Measurements from ENCODE around the gene ABCE1.

The ABCE1 gene

GRCh38 chr4:145071560-145071959 lies 26.6 kb upstream of the ABCE1 start:
- no peak overlapping the region for H3K27ac ChIP-seq (ENCODE audit: insufficient read depth, low read depth, low read length, poor library complexity, severe bottlenecking)
- no peak overlapping the region for H3K4me3 ChIP-seq (ENCODE audit: insufficient read depth, low read depth, low read length)
- WGBS, 2 experiments: 90 to 97% methylated on average over 1 to 2 of the region's 2 CpGs
- H3K4me1 ChIP-seq (ENCODE audit: control insufficient read depth, insufficient read depth, low read length): no peaks in the 10 kb centered on the region
- H3K36me3 ChIP-seq (ENCODE audit: control insufficient read depth, insufficient read depth, low read length): no peaks in the 10 kb centered on the region
- H3K9me3 ChIP-seq (ENCODE audit: control insufficient read depth, low read length): no peaks in the 10 kb centered on the region
- H3K27me3 ChIP-seq (ENCODE audit: control insufficient read depth, insufficient read depth, low read length, poor library complexity, severe bottlenecking): no peaks in the 10 kb centered on the region

DNA sequence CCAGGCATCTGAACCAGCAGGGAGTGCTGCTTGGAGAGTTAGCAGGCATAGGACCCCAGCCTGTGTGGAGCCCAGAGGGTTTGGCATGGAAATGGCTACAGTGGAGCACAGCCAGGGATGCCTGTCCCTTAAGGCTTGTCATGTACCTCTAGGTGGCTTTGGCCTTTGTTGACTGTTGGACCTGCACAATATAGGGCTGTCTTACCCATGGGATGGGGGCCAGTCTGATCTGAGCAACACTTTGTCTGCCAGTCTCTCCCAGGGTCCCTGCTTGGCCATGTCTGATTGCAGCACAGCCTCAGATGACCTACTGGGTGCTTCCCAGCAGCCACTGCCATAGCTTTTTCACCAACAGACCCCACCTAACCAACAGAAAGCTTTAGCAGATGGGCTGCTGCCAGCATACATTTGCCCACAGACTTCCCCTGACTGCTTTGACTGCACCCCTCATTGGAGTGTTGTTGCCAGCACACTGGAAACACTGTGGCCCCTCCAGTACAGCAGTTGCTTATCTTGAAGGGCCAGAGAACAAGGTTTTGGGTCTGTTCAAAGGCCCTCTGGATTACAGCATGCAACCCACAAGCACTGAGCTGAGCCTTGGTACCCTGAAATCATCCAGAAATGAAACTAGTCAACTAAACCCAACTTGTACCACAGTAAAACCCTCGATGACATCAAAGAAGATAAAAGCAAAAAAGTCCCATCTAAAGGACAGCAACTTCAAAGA lies 22.2 kb upstream of the ABCE1 start:
- Histone ChIP-seq H3K4me3 (ENCODE audit: insufficient read depth, low read depth, low read length) (no peak overlapping the region), H3K27me3 (ENCODE audit: control insufficient read depth, insufficient read depth, low read length, poor library complexity, severe bottlenecking) (no peaks in the 10 kb centered on the region), H3K36me3 (ENCODE audit: control insufficient read depth, insufficient read depth, low read length) (peaks cover 9% of the 10 kb centered on the region), H3K27ac (ENCODE audit: insufficient read depth, low read depth, low read length, poor library complexity, severe bottlenecking) (no peak overlapping the region), H3K4me1 (ENCODE audit: control insufficient read depth, insufficient read depth, low read length) (no peaks in the 10 kb centered on the region), H3K9me3 (ENCODE audit: control insufficient read depth, low read length) (no peaks in the 10 kb centered on the region)
- 93 to 95% methylated on average over 1 of the region's 1 CpG for WGBS, 2 experiments

DNA sequence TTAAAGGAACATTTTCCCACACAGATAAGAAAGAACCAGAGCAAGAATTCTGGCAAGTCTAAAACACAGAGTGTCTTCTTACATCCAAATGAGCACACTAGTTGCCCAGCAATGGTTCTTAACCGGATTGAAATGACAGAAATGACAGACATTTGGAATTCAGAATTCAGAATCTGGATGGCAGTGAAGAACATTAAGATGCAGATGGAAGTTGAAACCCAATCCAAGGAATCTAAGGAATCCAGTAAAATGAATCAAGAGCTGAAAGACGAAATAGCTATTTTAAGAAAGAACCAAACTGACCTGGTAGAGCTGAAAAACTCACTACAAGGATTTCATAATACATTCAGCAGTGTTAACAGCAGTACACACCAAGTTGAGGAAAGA lies 21.6 kb upstream of the ABCE1 start:
- WGBS, 2 experiments: 89 to 95% methylated on average over 2 of the region's 2 CpGs
- Histone ChIP-seq H3K27me3 (ENCODE audit: control insufficient read depth, insufficient read depth, low read length, poor library complexity, severe bottlenecking) (no peaks in the 10 kb centered on the region), H3K4me3 (ENCODE audit: insufficient read depth, low read depth, low read length) (no peak overlapping the region), H3K36me3 (ENCODE audit: control insufficient read depth, insufficient read depth, low read length) (peaks cover 9% of the 10 kb centered on the region), H3K27ac (ENCODE audit: insufficient read depth, low read depth, low read length, poor library complexity, severe bottlenecking) (no peak overlapping the region), H3K4me1 (ENCODE audit: control insufficient read depth, insufficient read depth, low read length) (no peaks in the 10 kb centered on the region), H3K9me3 (ENCODE audit: control insufficient read depth, low read length) (no peaks in the 10 kb centered on the region)

DNA sequence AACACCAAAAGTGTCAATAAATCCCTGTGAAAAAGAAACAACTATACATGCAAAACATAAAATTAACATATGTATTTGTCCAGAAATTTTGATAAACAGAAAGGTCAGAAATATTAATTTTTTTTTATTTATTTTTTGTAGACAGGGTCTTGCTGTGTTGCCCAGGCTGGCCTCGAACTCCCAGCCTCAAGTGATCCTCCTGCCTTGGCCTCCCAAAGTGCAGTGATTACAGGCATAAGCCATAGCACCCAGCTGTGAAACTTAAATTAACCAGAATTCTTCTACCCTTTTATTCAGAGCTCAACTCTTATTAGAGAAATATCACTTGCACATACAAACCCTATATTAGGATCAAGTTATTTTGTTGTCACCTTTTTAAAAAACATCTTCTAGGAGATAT lies 16.4 kb upstream of the ABCE1 start:
- Histone ChIP-seq H3K4me1 (ENCODE audit: control insufficient read depth, insufficient read depth, low read length) (no peaks in the 10 kb centered on the region), H3K4me3 (ENCODE audit: insufficient read depth, low read depth, low read length) (no peak overlapping the region), H3K36me3 (ENCODE audit: control insufficient read depth, insufficient read depth, low read length) (peaks cover 13% of the 10 kb centered on the region), H3K27me3 (ENCODE audit: control insufficient read depth, insufficient read depth, low read length, poor library complexity, severe bottlenecking) (no peaks in the 10 kb centered on the region), H3K27ac (ENCODE audit: insufficient read depth, low read depth, low read length, poor library complexity, severe bottlenecking) (no peak overlapping the region), H3K9me3 (ENCODE audit: control insufficient read depth, low read length) (no peaks in the 10 kb centered on the region)
- 94 to 100% methylated on average over 1 of the region's 1 CpG for WGBS, 2 experiments

DNA sequence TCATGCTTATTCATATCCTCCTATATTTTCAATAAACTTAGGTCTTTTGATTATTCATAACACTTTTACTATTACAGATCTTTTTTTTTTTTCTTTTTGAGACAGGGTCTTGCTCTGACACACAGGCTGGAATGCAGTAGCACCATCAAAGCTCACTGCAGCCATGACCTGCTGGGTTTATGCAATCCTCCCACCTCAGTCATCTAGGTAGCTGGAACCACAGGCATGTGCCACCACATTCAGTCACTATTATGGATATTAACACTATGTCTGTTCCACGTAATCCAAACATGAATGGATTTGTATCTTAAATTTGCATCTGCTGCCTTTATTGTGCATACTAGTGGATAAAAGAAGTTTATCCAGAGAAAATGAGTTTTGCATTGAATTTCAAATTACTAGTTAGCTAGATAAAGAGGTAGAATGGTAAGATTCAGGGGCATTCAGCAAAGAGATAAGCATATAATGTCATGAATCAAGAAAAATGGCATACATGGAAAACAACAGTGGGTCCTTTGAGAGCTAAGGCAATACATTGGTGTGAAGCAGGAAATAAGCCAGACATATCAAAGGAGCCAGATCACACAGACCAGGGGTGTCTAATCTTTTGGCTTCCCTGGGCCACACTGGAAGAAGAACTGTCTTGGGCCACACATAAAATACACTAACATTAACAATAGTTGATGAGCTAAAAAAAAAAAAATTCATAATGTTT lies 14.1 kb upstream of the ABCE1 start:
- H3K4me3 ChIP-seq (ENCODE audit: insufficient read depth, low read depth, low read length): no peak overlapping the region
- no peak overlapping the region for H3K27ac ChIP-seq (ENCODE audit: insufficient read depth, low read depth, low read length, poor library complexity, severe bottlenecking)
- peaks cover 13% of the 10 kb centered on the region for H3K36me3 ChIP-seq (ENCODE audit: control insufficient read depth, insufficient read depth, low read length)
- WGBS, 2 experiments: 80 to 100% methylated on average over 1 of the region's 1 CpG
- H3K27me3 ChIP-seq (ENCODE audit: control insufficient read depth, insufficient read depth, low read length, poor library complexity, severe bottlenecking): no peaks in the 10 kb centered on the region
- H3K4me1 ChIP-seq (ENCODE audit: control insufficient read depth, insufficient read depth, low read length): no peaks in the 10 kb centered on the region
- H3K9me3 ChIP-seq (ENCODE audit: control insufficient read depth, low read length): no peaks in the 10 kb centered on the region

GRCh38 chr4:145090380-145090779 lies 7.7 kb upstream of the ABCE1 start:
- WGBS, 2 experiments: 93 to 100% methylated on average over 1 of the region's 1 CpG
- no peaks in the 10 kb centered on the region for H3K4me1 ChIP-seq (ENCODE audit: control insufficient read depth, insufficient read depth, low read length)
- no peaks in the 10 kb centered on the region for H3K9me3 ChIP-seq (ENCODE audit: control insufficient read depth, low read length)
- H3K4me3 ChIP-seq (ENCODE audit: insufficient read depth, low read depth, low read length): no peak overlapping the region
- no peak overlapping the region for H3K27ac ChIP-seq (ENCODE audit: insufficient read depth, low read depth, low read length, poor library complexity, severe bottlenecking)
- peaks cover 32% of the 10 kb centered on the region for H3K36me3 ChIP-seq (ENCODE audit: control insufficient read depth, insufficient read depth, low read length)
- H3K27me3 ChIP-seq (ENCODE audit: control insufficient read depth, insufficient read depth, low read length, poor library complexity, severe bottlenecking): no peaks in the 10 kb centered on the region

DNA sequence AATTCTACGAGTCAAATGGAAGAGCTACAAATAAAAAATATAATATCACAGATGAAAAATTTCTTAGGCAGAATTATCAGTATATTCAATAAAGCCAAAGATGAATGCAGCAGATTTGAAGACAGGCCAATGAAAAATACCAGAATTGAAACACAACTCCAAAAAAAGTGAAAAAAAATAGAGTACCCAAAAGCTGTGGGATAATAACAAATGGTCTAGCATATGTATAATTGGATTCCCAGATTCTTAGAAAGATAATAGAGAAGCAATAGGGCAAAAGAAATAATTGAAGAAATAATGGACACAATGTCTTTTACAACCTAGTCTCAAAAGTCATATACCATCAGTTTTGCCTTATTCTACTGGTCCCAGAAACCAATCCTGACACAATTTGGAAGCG lies 4.5 kb upstream of the ABCE1 start:
- H3K4me1 ChIP-seq (ENCODE audit: control insufficient read depth, insufficient read depth, low read length): no peaks in the 10 kb centered on the region
- H3K9me3 ChIP-seq (ENCODE audit: control insufficient read depth, low read length): no peaks in the 10 kb centered on the region
- WGBS, 2 experiments: 95 to 100% methylated on average over 1 of the region's 2 CpGs
- no peak overlapping the region for H3K4me3 ChIP-seq (ENCODE audit: insufficient read depth, low read depth, low read length)
- H3K27me3 ChIP-seq (ENCODE audit: control insufficient read depth, insufficient read depth, low read length, poor library complexity, severe bottlenecking): no peaks in the 10 kb centered on the region
- H3K27ac ChIP-seq (ENCODE audit: insufficient read depth, low read depth, low read length, poor library complexity, severe bottlenecking): no peak overlapping the region
- H3K36me3 ChIP-seq (ENCODE audit: control insufficient read depth, insufficient read depth, low read length): peaks cover 33% of the 10 kb centered on the region

DNA sequence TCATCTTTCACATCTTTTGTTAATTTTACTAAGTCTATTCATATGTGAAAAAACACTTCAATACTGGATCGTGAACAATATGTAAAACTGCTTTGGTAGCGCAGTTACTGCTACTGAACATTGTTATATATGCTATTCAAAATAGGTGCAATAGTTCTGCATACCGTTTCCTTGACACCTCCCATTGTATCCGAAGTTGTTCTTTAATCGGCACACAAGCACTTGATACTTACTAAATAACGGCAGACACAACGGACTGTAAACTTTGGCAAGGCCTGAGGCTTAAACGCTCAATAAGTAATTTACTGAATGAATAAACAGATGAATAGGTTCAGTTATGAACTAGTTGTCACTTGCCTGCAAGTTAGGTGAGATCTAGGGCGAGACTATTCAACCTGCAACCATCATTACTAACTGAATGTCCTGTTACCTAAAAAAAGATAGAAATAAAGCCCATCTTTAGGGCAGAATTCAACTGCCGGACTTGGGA lies 735 bp upstream of the ABCE1 start:
- Histone ChIP-seq H3K36me3 (ENCODE audit: control insufficient read depth, insufficient read depth, low read length) (peaks cover 29% of the 10 kb centered on the region), H3K27ac (ENCODE audit: insufficient read depth, low read depth, low read length, poor library complexity, severe bottlenecking) (peak overlapping the region; percentile 91), H3K4me1 (ENCODE audit: control insufficient read depth, insufficient read depth, low read length) (peaks cover 3% of the 10 kb centered on the region), H3K4me3 (ENCODE audit: insufficient read depth, low read depth, low read length) (peak overlapping the region; percentile 77), H3K27me3 (ENCODE audit: control insufficient read depth, insufficient read depth, low read length, poor library complexity, severe bottlenecking) (no peaks in the 10 kb centered on the region), H3K9me3 (ENCODE audit: control insufficient read depth, low read length) (no peaks in the 10 kb centered on the region)
- WGBS, 2 experiments: 31 to 40% methylated on average over 10 of the region's 10 CpGs

- Histone ChIP-seq H3K27ac (ENCODE audit: insufficient read depth, low read depth, low read length, poor library complexity, severe bottlenecking) (peak overlapping the region; percentile 81), H3K4me1 (ENCODE audit: control insufficient read depth, insufficient read depth, low read length) (peaks cover 3% of the 10 kb centered on the region), H3K4me3 (ENCODE audit: insufficient read depth, low read depth, low read length) (peak overlapping the region; percentile 77), H3K27me3 (ENCODE audit: control insufficient read depth, insufficient read depth, low read length, poor library complexity, severe bottlenecking) (no peaks in the 10 kb centered on the region), H3K36me3 (ENCODE audit: control insufficient read depth, insufficient read depth, low read length) (peaks cover 21% of the 10 kb centered on the region), H3K9me3 (ENCODE audit: control insufficient read depth, low read length) (no peaks in the 10 kb centered on the region)
- 0 to 2% methylated on average over 9 of the region's 9 CpGs for WGBS, 2 experiments
Measured at GRCh38 chr4:145098675-145099037, 545 bp downstream of the ABCE1 start.

GRCh38 chr4:145099653-145100052 lies 1.5 kb downstream of the ABCE1 start:
- peak overlapping the region; percentile 77 for H3K4me3 ChIP-seq (ENCODE audit: insufficient read depth, low read depth, low read length)
- 75 to 84% methylated on average over 3 to 5 of the region's 5 CpGs for WGBS, 2 experiments

More at GRCh38 chr4:145099653-145100052, 1.5 kb downstream of the ABCE1 start:
- H3K27me3 ChIP-seq (ENCODE audit: control insufficient read depth, insufficient read depth, low read length, poor library complexity, severe bottlenecking): no peaks in the 10 kb centered on the region
- H3K9me3 ChIP-seq (ENCODE audit: control insufficient read depth, low read length): no peaks in the 10 kb centered on the region
- H3K4me1 ChIP-seq (ENCODE audit: control insufficient read depth, insufficient read depth, low read length): peaks cover 3% of the 10 kb centered on the region
- no peak overlapping the region for H3K27ac ChIP-seq (ENCODE audit: insufficient read depth, low read depth, low read length, poor library complexity, severe bottlenecking)
- peaks cover 12% of the 10 kb centered on the region for H3K36me3 ChIP-seq (ENCODE audit: control insufficient read depth, insufficient read depth, low read length)
